K562 (cell line): ENCODE measurements around the gene ZNF385D. TPM values are rescaled to one million over a fixed set of nuclear protein-coding genes. Genes with fewer than 3 reads are reported as not detected.

Experiments used
- ATAC-seq: fragments of 200-7000 bp; cut with Tn5 transposase; 3 replicates; pipeline ENCODE4 v1.9.1; 2020; ENCODE audit warnings: moderate library complexity
- BruUV-seq: library from RNA; stranded (reverse); fragments of 400-500 nt; replicated peaks from 2 replicates; lab custom pipeline; 2021; lab: Mats Ljungman, UMichigan
- CTCF ChIA-PET: fragments of 300-600 bp; formaldehyde crosslinking; extraction: SDS; loops from one replicate; lab custom pipeline; 2021; ENCODE audit warnings: low intra/inter-chr PET ratio; lab: Yijun Ruan, JAX
- POLR2A ChIA-PET: fragments of 300-600, 350-650 bp; sonication (Branson Sonifier 250); formaldehyde crosslinking; extraction: SDS; loops from one replicate; lab custom pipeline; 2021; ENCODE audit warnings: antibody characterized with exemption, inconsistent platforms; lab: Yijun Ruan, JAX
- DNase-seq, 4 experiments: peaks; one replicate each; pipeline versions ENCODE4 v3.0.0 to v3.0.0-alpha.2; 2011 to 2018; ENCODE audit warnings: low spot score in 3 of 4, mixed read lengths in 3 of 4; ENCODE audit errors: extremely low read depth in 1 of 4
- FAIRE-seq: peaks from 2 replicates; lab custom pipeline; 2011; peaks lifted over from hg19 to GRCh38; lab: Jason Lieb, UNC
- H2AFZ ChIP-seq: 2 replicates; pipeline ENCODE4 v1.6.0; 2011; ENCODE audit warnings: low read depth, low read length, control low read depth, inconsistent platforms
- H3K27ac ChIP-seq: fragments of 200-600 bp; 3 replicates; pipeline ENCODE4 v1.8.0; 2011; ENCODE audit warnings: low read depth, mild to moderate bottlenecking, control low read depth, inconsistent platforms, low read length, moderate library complexity, mixed read lengths; ENCODE audit errors: extremely low read depth
- H3K27me3 ChIP-seq, 2 experiments: fragments of 300-600 bp in 1 of 2; 2 replicates in 1 of 2; 3 replicates in 1 of 2; pipeline versions ENCODE4 v1.6.0 to v1.8.0; 2011; ENCODE audit warnings: inconsistent platforms in 2 of 2, low read length in 2 of 2, mild to moderate bottlenecking in 1 of 2, mixed read lengths in 1 of 2, moderate library complexity in 1 of 2; ENCODE audit not compliant: control insufficient read depth in 2 of 2, insufficient read depth in 2 of 2
- H3K36me3 ChIP-seq: fragments of 300-600 bp; 3 replicates; pipeline ENCODE4 v1.8.0; 2011; ENCODE audit warnings: mild to moderate bottlenecking, low read length, inconsistent platforms; ENCODE audit not compliant: control insufficient read depth, insufficient read depth
- H3K4me1 ChIP-seq, 2 experiments: fragments of 200-600 bp in 1 of 2; replicated peaks in 1 of 2; 2 replicates in 1 of 2; 3 replicates in 1 of 2; pipeline versions ENCODE4 v1.5.1 to v1.8.0; 2011; ENCODE audit warnings: inconsistent platforms in 2 of 2, low read length in 2 of 2, mild to moderate bottlenecking in 1 of 2, mixed read lengths in 1 of 2, moderate library complexity in 1 of 2; ENCODE audit not compliant: control insufficient read depth in 2 of 2, insufficient read depth in 2 of 2
- H3K4me2 ChIP-seq: 2 replicates; pipeline ENCODE4 v1.6.1; 2011; ENCODE audit warnings: low read length, control low read depth, inconsistent platforms, mixed read lengths; ENCODE audit not compliant: insufficient read depth
- H3K4me3 ChIP-seq: fragments of 200-600 bp; sonication (generic), shearing (Covaris generic); 2 replicates; pipeline ENCODE4 v1.5.1; 2016; ENCODE audit warnings: control low read depth, inconsistent platforms
- H3K79me2 ChIP-seq: fragments of 200-600 bp; 3 replicates; pipeline ENCODE4 v1.8.0; 2011; ENCODE audit warnings: low read length, inconsistent platforms; ENCODE audit not compliant: control insufficient read depth, insufficient read depth
- H3K9ac ChIP-seq, 2 experiments: 2 replicates each; pipeline versions ENCODE4 v1.6.0 to v1.6.1; 2011; ENCODE audit warnings: low read depth in 2 of 2, low read length in 2 of 2, control low read depth in 1 of 2, inconsistent platforms in 1 of 2, mild to moderate bottlenecking in 1 of 2, mixed read lengths in 1 of 2; ENCODE audit not compliant: insufficient read depth in 1 of 2
- H3K9me1 ChIP-seq: one replicate; pipeline ENCODE4 v1.6.0; 2011; ENCODE audit warnings: inconsistent platforms, mild to moderate bottlenecking, low read length, moderate library complexity; ENCODE audit not compliant: control insufficient read depth, insufficient read depth
- H3K9me3 ChIP-seq: replicated peaks from 2 replicates; pipeline ENCODE4 v1.5.1; 2011; ENCODE audit warnings: low read depth, low read length, inconsistent platforms; ENCODE audit not compliant: control insufficient read depth, insufficient read depth
- H4K20me1 ChIP-seq: replicated peaks from 2 replicates; pipeline ENCODE4 v1.6.1; 2011; ENCODE audit warnings: low read length, inconsistent platforms, mixed read lengths; ENCODE audit not compliant: control insufficient read depth, insufficient read depth
- ELF4 ChIP-seq: fragments of 450-650 bp; formaldehyde crosslinking; IDR thresholded peaks from 2 replicates; pipeline ENCODE4 v1.4.0; 2022; ENCODE audit warnings: missing genetic modification characterization
- LEF1 ChIP-seq: fragments of 450-650 bp; IDR thresholded peaks from 2 replicates; pipeline ENCODE4 v1.6.1; 2016; ENCODE audit warnings: mild to moderate bottlenecking
- MIER1 ChIP-seq: fragments of 450-650 bp; IDR thresholded peaks from 2 replicates; pipeline ENCODE4 v1.6.1; 2016; ENCODE audit warnings: antibody characterized with exemption, mild to moderate bottlenecking, low read depth
- NR3C1 ChIP-seq: sonication (generic); formaldehyde crosslinking; IDR thresholded peaks from 2 replicates; pipeline ENCODE4 v1.8.1; 2022; ENCODE audit warnings: missing genetic modification reagents
- TEAD1 ChIP-seq, 2 experiments: fragments of 450-650 bp in 1 of 2; sonication (generic) in 1 of 2; formaldehyde crosslinking; IDR thresholded peaks; 2 replicates each; pipeline versions ENCODE4 v1.4.0 to v1.8.0; 2020 to 2022; ENCODE audit warnings: mild to moderate bottlenecking in 2 of 2, missing genetic modification reagents in 1 of 2
- ZNF57 ChIP-seq: fragments of 450-650 bp; formaldehyde crosslinking; IDR thresholded peaks from 2 replicates; pipeline ENCODE4 v1.4.0; 2020; ENCODE audit warnings: mild to moderate bottlenecking, moderate library complexity
- WGBS: fragments of 100-300 bp; shearing (Covaris generic); methylation state at CpG from one replicate; pipeline ENCODE4 v1.1.6; 2016; ENCODE audit warnings: low coverage, mixed read lengths; ENCODE audit not compliant: insufficient coverage; ENCODE audit errors: missing lambda C conversion rate; 5-methylcytosine and 5-hydroxymethylcytosine counted together
- in situ Hi-C: fragments of 300-500 bp; cut with MboI; formaldehyde crosslinking; loops from 4 replicates; pipeline ENCODE4 v1.15.0; 2018; ENCODE audit warnings: inconsistent platforms, mixed read lengths
- intact Hi-C: fragments of 100-400 bp; cut with micrococcal nuclease; formaldehyde crosslinking; loops from 2 replicates; pipeline ENCODE4 v1.14.2; 2022
- polyA plus RNA-seq, 8 experiments: library from polyadenylated mRNA; depleted of rRNA in 4 of 8; stranded (reverse) in 5 of 8; unstranded in 3 of 8; fragments of >200 nt; fragmentation: Nextera tagmentation in 2 of 8; fragmentation: Illumina TruSeq in 1 of 8; extraction: Ambion mirVana in 2 of 8; extraction: Trizol in 1 of 8; gene quantifications; 2 replicates each; pipeline versions ENCODE4 v1.2.1 to v1.2.3, GENCODE V29; 2011 to 2014; ENCODE audit warnings: inconsistent platforms in 1 of 8, missing spikeins in 1 of 8
- total RNA-seq, 7 experiments: library from RNA; depleted of rRNA in 6 of 7; stranded (reverse); fragments of >200 nt in 6 of 7; fragmentation: Illumina TruSeq in 2 of 7; extraction: Trizol in 2 of 7; gene quantifications; 2 replicates each; pipeline versions ENCODE4 v1.2.1 to v1.2.3, GENCODE V29; 2011 to 2021; ENCODE audit warnings: low replicate concordance in 1 of 7
- TF ChIP-seq, protein P1 (sequence below), 2 experiments: fragments of 150-350 bp in 1 of 2; IDR thresholded peaks; 2 replicates each; pipeline ENCODE4 v1.6.1; 2012 to 2016; ENCODE audit warnings: low read depth in 2 of 2, low read length in 2 of 2, mild to moderate bottlenecking in 1 of 2, moderate library complexity in 1 of 2
- TF ChIP-seq, protein P2 (sequence below): fragments of 150-350 bp; conservative IDR thresholded peaks from 2 replicates; pipeline ENCODE4 v1.6.1; 2014; ENCODE audit warnings: low read length

ZNF385D gene
- total and polyA plus RNA-seq, 9 of the 15 experiments (the other 6 are each of a cell fraction or from before 2014, with no cell fraction given) = 0.14 to 1.7 (median 0.51) TPM

DNA sequence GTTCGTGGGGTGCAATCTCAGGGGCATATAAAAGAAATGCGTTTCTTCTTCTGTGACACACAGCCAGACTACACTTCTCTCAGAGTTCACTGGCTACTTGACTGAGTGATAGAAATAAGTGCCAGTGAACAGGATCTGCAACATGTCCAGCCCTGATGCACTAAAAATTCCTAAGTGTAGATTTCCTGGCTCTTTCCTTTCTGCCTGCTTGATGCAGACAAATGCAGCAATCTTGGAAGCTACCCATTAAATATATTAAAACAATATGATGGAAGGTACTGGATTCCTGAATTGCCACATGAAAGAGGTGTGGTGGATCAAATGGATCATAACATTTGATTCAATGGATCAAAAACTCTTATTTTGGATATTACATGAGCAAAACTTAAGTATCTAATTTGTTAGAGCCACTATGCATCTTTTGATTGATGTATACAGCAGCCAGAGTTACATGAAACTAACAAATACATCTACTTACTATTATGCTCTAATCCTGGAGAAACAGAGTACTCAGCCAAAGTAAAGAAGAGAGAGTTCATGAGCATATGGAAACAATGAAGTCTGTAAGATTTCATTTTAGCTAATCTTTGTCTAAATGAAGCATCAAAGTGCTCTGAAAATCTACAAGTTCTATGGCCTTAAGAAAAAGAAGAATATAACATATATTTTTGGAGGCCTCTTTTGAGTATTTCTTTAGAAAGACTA, 222.6 kb downstream of the ZNF385D start:
- intact Hi-C loops = no loop called here
- Histone ChIP-seq H3K36me3 (no peaks in the 10 kb centered on the region), H4K20me1 (no peaks in the 10 kb centered on the region), H3K4me1 (no peaks in the 10 kb centered on the region; a peak in 1 of 5 replicates)
- BruUV-seq = no TSS peak
- in situ Hi-C loops = no loop called here
- TF ChIP-seq ZNF57 (CRISPR knock-in tag) = no peak
- no peak for TF ChIP-seq ELF4 (CRISPR knock-in tag)
- TF ChIP-seq MIER1 = no peak
- no peak for TF ChIP-seq TEAD1 (CRISPR knock-in tag; IDR thresholded peaks at IDR 0.05)
- TF ChIP-seq, all 486 proteins: peak for 0
- ATAC-seq (no peak), FAIRE-seq (no peak), DNase-seq (no peak)
- no peaks in the 10 kb centered on the region for H3K9me3 ChIP-seq
- H3K4me3 ChIP-seq = no peak overlapping the region
- H3K27ac ChIP-seq = no peak overlapping the region
- H3K79me2 ChIP-seq = no peaks in the 10 kb centered on the region
- 17% methylated on average over 2 of the region's 2 CpGs for WGBS
- ChIA-PET CTCF (no interaction called here), POLR2A (no interaction called here)
- no peaks in the 10 kb centered on the region for H3K9me1 ChIP-seq
- no peaks in the 10 kb centered on the region for H3K27me3 ChIP-seq
- no peak overlapping the region for H3K4me2 ChIP-seq
- H3K9ac ChIP-seq = no peak overlapping the region
- H2AFZ ChIP-seq = no peak overlapping the region; the same call in 1 of the 2 replicates

GRCh38 chr3:21526461-21526860, 224.5 kb downstream of the ZNF385D start:
- intact Hi-C loops (no loop called here), in situ Hi-C loops (no loop called here)
- ChIA-PET POLR2A (no interaction called here), CTCF (no interaction called here)
- Histone ChIP-seq H3K9ac (peak overlapping the region in 1 of 2 experiments; percentile 12; a peak in 1 of 4 replicates), H3K36me3 (no peaks in the 10 kb centered on the region), H3K9me3 (no peaks in the 10 kb centered on the region), H3K27me3 (no peaks in the 10 kb centered on the region), H3K27ac (peak overlapping the region; percentile 33; the same call in 2 of the 3 replicates), H3K4me3 (no peak overlapping the region), H4K20me1 (no peaks in the 10 kb centered on the region), H2AFZ (0 out of 2 replicates have a peak overlapping the region, but pooled peaks have one; percentile 33), H3K4me2 (peak overlapping the region; percentile 41), H3K4me1 (no peaks in the 10 kb centered on the region; a peak in 1 of 5 replicates), H3K9me1 (no peaks in the 10 kb centered on the region), H3K79me2 (no peaks in the 10 kb centered on the region)
- DNase-seq (peak; percentile 23 to 50 (median 31)), FAIRE-seq (peak; percentile 75), ATAC-seq (peak; percentile 69)
- 7% methylated on average over 4 of the region's 4 CpGs for WGBS
- BruUV-seq = no TSS peak
- TF ChIP-seq NR3C1 = no peak
- TF ChIP-seq, protein P1, sequence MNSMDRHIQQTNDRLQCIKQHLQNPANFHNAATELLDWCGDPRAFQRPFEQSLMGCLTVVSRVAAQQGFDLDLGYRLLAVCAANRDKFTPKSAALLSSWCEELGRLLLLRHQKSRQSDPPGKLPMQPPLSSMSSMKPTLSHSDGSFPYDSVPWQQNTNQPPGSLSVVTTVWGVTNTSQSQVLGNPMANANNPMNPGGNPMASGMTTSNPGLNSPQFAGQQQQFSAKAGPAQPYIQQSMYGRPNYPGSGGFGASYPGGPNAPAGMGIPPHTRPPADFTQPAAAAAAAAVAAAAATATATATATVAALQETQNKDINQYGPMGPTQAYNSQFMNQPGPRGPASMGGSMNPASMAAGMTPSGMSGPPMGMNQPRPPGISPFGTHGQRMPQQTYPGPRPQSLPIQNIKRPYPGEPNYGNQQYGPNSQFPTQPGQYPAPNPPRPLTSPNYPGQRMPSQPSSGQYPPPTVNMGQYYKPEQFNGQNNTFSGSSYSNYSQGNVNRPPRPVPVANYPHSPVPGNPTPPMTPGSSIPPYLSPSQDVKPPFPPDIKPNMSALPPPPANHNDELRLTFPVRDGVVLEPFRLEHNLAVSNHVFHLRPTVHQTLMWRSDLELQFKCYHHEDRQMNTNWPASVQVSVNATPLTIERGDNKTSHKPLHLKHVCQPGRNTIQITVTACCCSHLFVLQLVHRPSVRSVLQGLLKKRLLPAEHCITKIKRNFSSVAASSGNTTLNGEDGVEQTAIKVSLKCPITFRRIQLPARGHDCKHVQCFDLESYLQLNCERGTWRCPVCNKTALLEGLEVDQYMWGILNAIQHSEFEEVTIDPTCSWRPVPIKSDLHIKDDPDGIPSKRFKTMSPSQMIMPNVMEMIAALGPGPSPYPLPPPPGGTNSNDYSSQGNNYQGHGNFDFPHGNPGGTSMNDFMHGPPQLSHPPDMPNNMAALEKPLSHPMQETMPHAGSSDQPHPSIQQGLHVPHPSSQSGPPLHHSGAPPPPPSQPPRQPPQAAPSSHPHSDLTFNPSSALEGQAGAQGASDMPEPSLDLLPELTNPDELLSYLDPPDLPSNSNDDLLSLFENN (IDR thresholded peaks at IDR 0.05; ENCODE audit: low read depth in 2 of 2, low read length in 2 of 2) = no peak
- TF ChIP-seq, protein P2, sequence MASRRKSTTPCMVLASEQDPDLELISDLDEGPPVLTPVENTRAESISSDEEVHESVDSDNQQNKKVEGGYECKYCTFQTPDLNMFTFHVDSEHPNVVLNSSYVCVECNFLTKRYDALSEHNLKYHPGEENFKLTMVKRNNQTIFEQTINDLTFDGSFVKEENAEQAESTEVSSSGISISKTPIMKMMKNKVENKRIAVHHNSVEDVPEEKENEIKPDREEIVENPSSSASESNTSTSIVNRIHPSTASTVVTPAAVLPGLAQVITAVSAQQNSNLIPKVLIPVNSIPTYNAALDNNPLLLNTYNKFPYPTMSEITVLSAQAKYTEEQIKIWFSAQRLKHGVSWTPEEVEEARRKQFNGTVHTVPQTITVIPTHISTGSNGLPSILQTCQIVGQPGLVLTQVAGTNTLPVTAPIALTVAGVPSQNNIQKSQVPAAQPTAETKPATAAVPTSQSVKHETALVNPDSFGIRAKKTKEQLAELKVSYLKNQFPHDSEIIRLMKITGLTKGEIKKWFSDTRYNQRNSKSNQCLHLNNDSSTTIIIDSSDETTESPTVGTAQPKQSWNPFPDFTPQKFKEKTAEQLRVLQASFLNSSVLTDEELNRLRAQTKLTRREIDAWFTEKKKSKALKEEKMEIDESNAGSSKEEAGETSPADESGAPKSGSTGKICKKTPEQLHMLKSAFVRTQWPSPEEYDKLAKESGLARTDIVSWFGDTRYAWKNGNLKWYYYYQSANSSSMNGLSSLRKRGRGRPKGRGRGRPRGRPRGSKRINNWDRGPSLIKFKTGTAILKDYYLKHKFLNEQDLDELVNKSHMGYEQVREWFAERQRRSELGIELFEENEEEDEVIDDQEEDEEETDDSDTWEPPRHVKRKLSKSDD = no peak
- TF ChIP-seq LEF1 = no peak; the same call in 1 of the 2 replicates
